Measurements from ENCODE around the gene ZFY.

DNA sequence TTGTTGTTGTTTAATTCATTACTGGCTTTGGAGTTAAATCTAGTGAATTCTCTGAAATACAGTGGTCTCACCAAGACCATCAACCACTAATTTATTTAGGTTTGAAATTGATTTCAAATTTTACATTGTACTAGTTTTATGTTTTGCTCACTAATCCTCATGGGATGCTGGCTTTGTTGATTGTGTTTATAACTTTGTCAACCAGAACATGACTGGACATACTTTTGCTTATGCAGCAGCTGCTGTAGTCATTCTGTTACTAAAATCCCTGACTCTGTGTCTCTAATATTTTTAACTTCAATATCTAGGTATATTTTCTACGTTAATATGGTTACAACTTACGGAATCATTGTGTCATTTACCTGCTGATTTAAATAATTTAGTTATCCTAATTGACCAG lies 26.9 kb downstream of the ZFY start:
- TF ChIP-seq POLR2AphosphoS5 (IDR thresholded peaks at IDR 0.05; ENCODE audit: low read depth, low read length), result no peak
- TF ChIP-seq, protein P1, sequence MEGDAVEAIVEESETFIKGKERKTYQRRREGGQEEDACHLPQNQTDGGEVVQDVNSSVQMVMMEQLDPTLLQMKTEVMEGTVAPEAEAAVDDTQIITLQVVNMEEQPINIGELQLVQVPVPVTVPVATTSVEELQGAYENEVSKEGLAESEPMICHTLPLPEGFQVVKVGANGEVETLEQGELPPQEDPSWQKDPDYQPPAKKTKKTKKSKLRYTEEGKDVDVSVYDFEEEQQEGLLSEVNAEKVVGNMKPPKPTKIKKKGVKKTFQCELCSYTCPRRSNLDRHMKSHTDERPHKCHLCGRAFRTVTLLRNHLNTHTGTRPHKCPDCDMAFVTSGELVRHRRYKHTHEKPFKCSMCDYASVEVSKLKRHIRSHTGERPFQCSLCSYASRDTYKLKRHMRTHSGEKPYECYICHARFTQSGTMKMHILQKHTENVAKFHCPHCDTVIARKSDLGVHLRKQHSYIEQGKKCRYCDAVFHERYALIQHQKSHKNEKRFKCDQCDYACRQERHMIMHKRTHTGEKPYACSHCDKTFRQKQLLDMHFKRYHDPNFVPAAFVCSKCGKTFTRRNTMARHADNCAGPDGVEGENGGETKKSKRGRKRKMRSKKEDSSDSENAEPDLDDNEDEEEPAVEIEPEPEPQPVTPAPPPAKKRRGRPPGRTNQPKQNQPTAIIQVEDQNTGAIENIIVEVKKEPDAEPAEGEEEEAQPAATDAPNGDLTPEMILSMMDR (IDR thresholded peaks at IDR 0.05), result no peak
- TF ChIP-seq SIN3A (IDR thresholded peaks at IDR 0.05; ENCODE audit: borderline replicate concordance, insufficient read depth, low read depth, low read length), result no peak

Measured in Panc1 (cell line).